ENCODE data around the gene SFMBT1. TPM values are rescaled to one million over a fixed set of nuclear protein-coding genes. Genes with fewer than 3 reads are reported as not detected.
A peak's percentile ranks its signal among the peaks of the same experiment; 100 is the strongest.
"Not testable (repeated sequence)": the region's sequence is repeated elsewhere in the genome, so short reads cannot be mapped to it uniquely, and the experiment has no call there.

The SFMBT1 gene
- total RNA-seq, 2 experiments from 2014 or later, result 15.1 to 15.4 TPM

- H3K4me3 Mint-ChIP-seq, result peak overlapping the region; percentile 90
These were observed 1.5 kb downstream of the SFMBT1 start for GRCh38 chr3:53044371-53044710.

GRCh38 chr3:53043738-53044137 is 2.1 kb downstream of the SFMBT1 start:
- intact Hi-C loops (cut with micrococcal nuclease), result loop anchor here (1.0 to 10.0 kb wide), 3 partner anchors 60 to 509 kb away; partner anchors contain the start of genes NT5DC2 and UQCC5
- CTCF ChIA-PET, result interaction anchor here (0.7 to 1.2 kb wide), 4 partner anchors 38 to 73 kb away, joined by 3 to 4 read pairs (median 3); no protein-coding TSS in a partner anchor
- no peak for DNase-seq
- Mint-ChIP-seq H3K9me3 (no peaks in the 10 kb centered on the region), H3K4me1 (ENCODE audit: low read depth) (peaks cover 60% of the 10 kb centered on the region), H3K27ac (no peak overlapping the region), H3K36me3 (ENCODE audit: low read depth) (peaks cover 3% of the 10 kb centered on the region), H3K27me3 (ENCODE audit: low read depth) (no peaks in the 10 kb centered on the region), H3K4me3 (peak overlapping the region; percentile 28)

More at GRCh38 chr3:53044371-53044710, 1.5 kb downstream of the SFMBT1 start:
- no peaks in the 10 kb centered on the region for H3K9me3 Mint-ChIP-seq
- H3K27me3 Mint-ChIP-seq (ENCODE audit: low read depth), result no peaks in the 10 kb centered on the region
- peak overlapping the region; percentile 90 for H3K27ac Mint-ChIP-seq
- peaks cover 54% of the 10 kb centered on the region for H3K4me1 Mint-ChIP-seq (ENCODE audit: low read depth)
- intact Hi-C loops (cut with micrococcal nuclease), result loop anchor here (1.0 to 10.0 kb wide), 3 partner anchors 61 to 510 kb away; partner anchors contain the start of genes NT5DC2 and UQCC5
- CTCF ChIA-PET, result interaction anchor here (0.6 to 1.2 kb wide), 3 partner anchors 38 to 61 kb away, joined by 3 to 4 read pairs (median 3); no protein-coding TSS in a partner anchor
- peaks cover 3% of the 10 kb centered on the region for H3K36me3 Mint-ChIP-seq (ENCODE audit: low read depth)
- no peak for DNase-seq

- intact Hi-C loops (cut with micrococcal nuclease), result loop anchor here (10.0 kb wide), 1 partner anchor 508 kb away; the partner anchor contains the start of genes NT5DC2 and UQCC5
- Mint-ChIP-seq H3K36me3 (ENCODE audit: low read depth) (peaks cover 3% of the 10 kb centered on the region), H3K4me1 (ENCODE audit: low read depth) (peaks cover 68% of the 10 kb centered on the region), H3K27me3 (ENCODE audit: low read depth) (no peaks in the 10 kb centered on the region), H3K4me3 (no peak overlapping the region), H3K27ac (no peak overlapping the region), H3K9me3 (no peaks in the 10 kb centered on the region)
- no peak for DNase-seq
- CTCF ChIA-PET, result no interaction called here
These were observed 3.2 kb downstream of the SFMBT1 start for GRCh38 chr3:53042651-53043050.

GRCh38 chr3:53040351-53040820 is 5.5 kb downstream of the SFMBT1 start:
- Mint-ChIP-seq H3K9me3 (no peaks in the 10 kb centered on the region), H3K36me3 (ENCODE audit: low read depth) (peaks cover 3% of the 10 kb centered on the region), H3K27ac (peak overlapping the region; percentile 42), H3K27me3 (ENCODE audit: low read depth) (no peaks in the 10 kb centered on the region), H3K4me1 (ENCODE audit: low read depth) (peaks cover 79% of the 10 kb centered on the region), H3K4me3 (no peak overlapping the region)
- CTCF ChIA-PET, result interaction anchor here (0.5 kb wide), 1 partner anchor 89 kb away, joined by 5 read pairs; no protein-coding TSS in a partner anchor
- intact Hi-C loops (cut with micrococcal nuclease), result loop anchor here (10.0 kb wide), 1 partner anchor 506 kb away; the partner anchor contains the start of genes NT5DC2 and UQCC5
- DNase-seq, result no peak

GRCh38 chr3:53039376-53039752 is 6.5 kb downstream of the SFMBT1 start:
- Mint-ChIP-seq H3K4me1 (ENCODE audit: low read depth) (peaks cover 82% of the 10 kb centered on the region), H3K36me3 (ENCODE audit: low read depth) (no peaks in the 10 kb centered on the region), H3K4me3 (no peak overlapping the region), H3K27ac (no peak overlapping the region), H3K9me3 (no peaks in the 10 kb centered on the region), H3K27me3 (ENCODE audit: low read depth) (no peaks in the 10 kb centered on the region)
- intact Hi-C loops (cut with micrococcal nuclease), result no loop called here
- CTCF ChIA-PET, result no interaction called here
- DNase-seq, result no peak

- no peaks in the 10 kb centered on the region for H3K36me3 Mint-ChIP-seq (ENCODE audit: low read depth)
- DNase-seq, result no peak
- H3K27ac Mint-ChIP-seq, result no peak overlapping the region
- intact Hi-C loops (cut with micrococcal nuclease), result no loop called here
- H3K9me3 Mint-ChIP-seq, result no peaks in the 10 kb centered on the region
- H3K4me3 Mint-ChIP-seq, result no peak overlapping the region
- CTCF ChIA-PET, result no interaction called here
- no peaks in the 10 kb centered on the region for H3K27me3 Mint-ChIP-seq (ENCODE audit: low read depth)
- peaks cover 77% of the 10 kb centered on the region for H3K4me1 Mint-ChIP-seq (ENCODE audit: low read depth)
These were observed 7.0 kb downstream of the SFMBT1 start for GRCh38 chr3:53038679-53039375.

- H3K4me3 Mint-ChIP-seq, result no peak overlapping the region
- no peaks in the 10 kb centered on the region for H3K9me3 Mint-ChIP-seq
- H3K36me3 Mint-ChIP-seq (ENCODE audit: low read depth), result no peaks in the 10 kb centered on the region
- peaks cover 63% of the 10 kb centered on the region for H3K4me1 Mint-ChIP-seq (ENCODE audit: low read depth)
- DNase-seq, result no peak
- intact Hi-C loops (cut with micrococcal nuclease), result no loop called here
- CTCF ChIA-PET, result interaction anchor here (0.6 kb wide), 1 partner anchor 44 kb away, joined by 3 read pairs; no protein-coding TSS in a partner anchor
- no peaks in the 10 kb centered on the region for H3K27me3 Mint-ChIP-seq (ENCODE audit: low read depth)
- no peak overlapping the region for H3K27ac Mint-ChIP-seq
These were observed 9.9 kb downstream of the SFMBT1 start for GRCh38 chr3:53035825-53036619.

- H3K27me3 Mint-ChIP-seq (ENCODE audit: low read depth); H3K9me3 Mint-ChIP-seq; H3K4me3 Mint-ChIP-seq; intact Hi-C loops (cut with micrococcal nuclease); H3K27ac Mint-ChIP-seq; CTCF ChIA-PET; H3K36me3 Mint-ChIP-seq (ENCODE audit: low read depth); DNase-seq: not testable (repeated sequence)
- peaks cover 62% of the 10 kb centered on the region for H3K4me1 Mint-ChIP-seq (ENCODE audit: low read depth)
These were observed 10.9 kb downstream of the SFMBT1 start for GRCh38 chr3:53035018-53035417.

GRCh38 chr3:53034411-53034810 is 11.5 kb downstream of the SFMBT1 start:
- H3K27ac Mint-ChIP-seq; H3K9me3 Mint-ChIP-seq; CTCF ChIA-PET; H3K27me3 Mint-ChIP-seq (ENCODE audit: low read depth); intact Hi-C loops (cut with micrococcal nuclease); H3K36me3 Mint-ChIP-seq (ENCODE audit: low read depth); DNase-seq; H3K4me3 Mint-ChIP-seq: not testable (repeated sequence)
- H3K4me1 Mint-ChIP-seq (ENCODE audit: low read depth), result peaks cover 59% of the 10 kb centered on the region

GRCh38 chr3:53032609-53033008 is 13.3 kb downstream of the SFMBT1 start:
- Mint-ChIP-seq H3K36me3 (ENCODE audit: low read depth) (no peaks in the 10 kb centered on the region), H3K4me1 (ENCODE audit: low read depth) (peaks cover 50% of the 10 kb centered on the region), H3K27ac (no peak overlapping the region), H3K27me3 (ENCODE audit: low read depth) (no peaks in the 10 kb centered on the region), H3K4me3 (no peak overlapping the region), H3K9me3 (no peaks in the 10 kb centered on the region)
- DNase-seq, result no peak
- intact Hi-C loops (cut with micrococcal nuclease), result no loop called here
- CTCF ChIA-PET, result no interaction called here

GRCh38 chr3:53030619-53031449 is 15.0 kb downstream of the SFMBT1 start:
- Mint-ChIP-seq H3K9me3 (no peaks in the 10 kb centered on the region), H3K36me3 (ENCODE audit: low read depth) (no peaks in the 10 kb centered on the region), H3K4me3 (peak overlapping the region; percentile 5), H3K27ac (peak overlapping the region; percentile 21), H3K4me1 (ENCODE audit: low read depth) (peaks cover 45% of the 10 kb centered on the region), H3K27me3 (ENCODE audit: low read depth) (no peaks in the 10 kb centered on the region)
- intact Hi-C loops (cut with micrococcal nuclease), result no loop called here
- CTCF ChIA-PET, result interaction anchor here (0.6 kb wide), 2 partner anchors 289 to 393 kb away, joined by 3 read pairs; no protein-coding TSS in a partner anchor
- DNase-seq, result peak; percentile 62

GRCh38 chr3:53028641-53029040 is 17.2 kb downstream of the SFMBT1 start:
- H3K36me3 Mint-ChIP-seq (ENCODE audit: low read depth), result no peaks in the 10 kb centered on the region
- H3K4me3 Mint-ChIP-seq, result no peak overlapping the region
- H3K4me1 Mint-ChIP-seq (ENCODE audit: low read depth), result peaks cover 42% of the 10 kb centered on the region
- no peak for DNase-seq
- no peaks in the 10 kb centered on the region for H3K27me3 Mint-ChIP-seq (ENCODE audit: low read depth)
- intact Hi-C loops (cut with micrococcal nuclease), result no loop called here
- CTCF ChIA-PET, result interaction anchor here (0.9 to 1.0 kb wide), 2 partner anchors 9 to 42 kb away, joined by 3 to 5 read pairs; no protein-coding TSS in a partner anchor
- H3K9me3 Mint-ChIP-seq, result no peaks in the 10 kb centered on the region
- H3K27ac Mint-ChIP-seq, result no peak overlapping the region

All from activated naive CD4-positive, alpha-beta T cell treated with anti-CD3 and anti-CD28 coated beads for 36 hours (primary cell).